Caco-2 (cell line): ENCODE data around the gene SSBP2. TPM values are rescaled to one million over a fixed set of nuclear protein-coding genes. Genes with fewer than 3 reads are reported as not detected.

Source experiments
- BruUV-seq: library from RNA; stranded (reverse); fragments of 400-500 nt; replicated peaks from 2 replicates; lab custom pipeline; 2021; lab: Mats Ljungman, UMichigan
- CTCF ChIA-PET: fragments of 300-600 bp; sonication (Branson Sonifier 250); formaldehyde crosslinking; loops from one replicate; lab custom pipeline; 2022; ENCODE audit warnings: antibody characterized with exemption; lab: Charles Lee
- POLR2A ChIA-PET: fragments of 300-600 bp; sonication (Branson Sonifier 250); formaldehyde crosslinking; loops from one replicate; lab custom pipeline; 2022; ENCODE audit warnings: antibody characterized with exemption; lab: Charles Lee
- DNase-seq, 2 experiments: peaks; one replicate each; pipeline versions ENCODE4 v3.0.0 to v3.0.0-alpha.2; 2020 to 2022
- H3K27me3 ChIP-seq: replicated peaks from 2 replicates; pipeline ENCODE4 v1.6.0; 2011; ENCODE audit warnings: low read length; ENCODE audit not compliant: control insufficient read depth, insufficient read depth
- H3K36me3 ChIP-seq: 2 replicates; pipeline ENCODE4 v1.5.1; 2011; ENCODE audit warnings: low read length; ENCODE audit not compliant: control insufficient read depth, insufficient read depth
- H3K4me1 ChIP-seq: fragments of 250-450 bp; sonication (Bioruptor Pico); 2 replicates; pipeline ENCODE4 v1.5.1; 2020; ENCODE audit warnings: mild to moderate bottlenecking
- H3K4me3 ChIP-seq: 2 replicates; pipeline ENCODE4 v1.5.1; 2011; ENCODE audit warnings: low read depth, mild to moderate bottlenecking, control low read depth, low read length
- H3K9me3 ChIP-seq: fragments of 250-450 bp; sonication (Bioruptor Pico); 2 replicates; pipeline ENCODE4 v1.5.1; 2020; ENCODE audit warnings: mild to moderate bottlenecking, moderate library complexity
- H3K27ac Mint-ChIP-seq: one replicate; pipeline ENCODE4 v1.8.0; 2022; ENCODE audit warnings: mixed read lengths; ENCODE audit not compliant: unreplicated experiment
- H3K27me3 Mint-ChIP-seq: one replicate; pipeline ENCODE4 v1.8.0; 2022; ENCODE audit warnings: mixed read lengths; ENCODE audit not compliant: insufficient read depth, unreplicated experiment
- H3K36me3 Mint-ChIP-seq: one replicate; pipeline ENCODE4 v1.8.0; 2022; ENCODE audit warnings: mild to moderate bottlenecking, mixed read lengths; ENCODE audit not compliant: insufficient read depth, unreplicated experiment
- H3K4me1 Mint-ChIP-seq: one replicate; pipeline ENCODE4 v1.8.0; 2022; ENCODE audit warnings: low read depth, mixed read lengths; ENCODE audit not compliant: unreplicated experiment
- H3K4me3 Mint-ChIP-seq: one replicate; pipeline ENCODE4 v1.8.0; 2022; ENCODE audit warnings: mild to moderate bottlenecking, moderate library complexity, mixed read lengths; ENCODE audit not compliant: unreplicated experiment
- H3K9me3 Mint-ChIP-seq: one replicate; pipeline ENCODE4 v1.8.0; 2022; ENCODE audit warnings: mixed read lengths; ENCODE audit not compliant: unreplicated experiment
- CTCF ChIP-seq, 2 experiments: fragments of 200-600 bp in 1 of 2; IDR thresholded peaks; 1 replicate in 1 of 2; 2 replicates in 1 of 2; pipeline versions ENCODE4 v1.5.1 to v1.8.0; 2011 to 2022; ENCODE audit warnings: antibody characterized with exemption in 1 of 2, control low read depth in 1 of 2, inconsistent platforms in 1 of 2, low read depth in 1 of 2, low read length in 1 of 2, mild to moderate bottlenecking in 1 of 2, moderate library complexity in 1 of 2; ENCODE audit not compliant: insufficient read depth in 1 of 2, severe bottlenecking in 1 of 2, unreplicated experiment in 1 of 2
- intact Hi-C: fragments of 100-400 bp; cut with micrococcal nuclease; formaldehyde crosslinking; loops from one replicate; pipeline ENCODE4 v1.10.0; 2022; ENCODE audit not compliant: unreplicated experiment
- total RNA-seq: library from RNA; stranded (reverse); gene quantifications from 2 replicates; pipeline ENCODE4 v1.2.3, GENCODE V29; 2022

SSBP2 gene
- total RNA-seq, 1 experiment from 2014 or later: 2.5 TPM

- Histone ChIP-seq H3K4me1 (no peaks in the 10 kb centered on the region), H3K36me3 (no peaks in the 10 kb centered on the region), H3K4me3 (no peak overlapping the region), H3K27me3 (no peaks in the 10 kb centered on the region), H3K9me3 (no peaks in the 10 kb centered on the region)
- Mint-ChIP-seq H3K4me3 (no peak overlapping the region), H3K9me3 (no peaks in the 10 kb centered on the region), H3K27me3 (no peaks in the 10 kb centered on the region), H3K36me3 (no peaks in the 10 kb centered on the region), H3K27ac (no peak overlapping the region), H3K4me1 (peaks cover 6% of the 10 kb centered on the region)
- TF ChIP-seq CTCF (IDR thresholded peaks at IDR 0.05; ENCODE audit: insufficient read depth in 1 of 2, low read depth in 1 of 2, low read length in 1 of 2, severe bottlenecking in 1 of 2, unreplicated experiment in 1 of 2): no peak
- ChIA-PET POLR2A (no interaction called here), CTCF (interaction anchor here (0.6 kb wide), 1 partner anchor 50 kb away, joined by 3 read pairs; no protein-coding TSS in a partner anchor)
- DNase-seq: no peak
- intact Hi-C loops: no loop called here
- no TSS peak for BruUV-seq
Observed at GRCh38 chr5:81763294-81763928, 12.5 kb upstream of the SSBP2 start.

- POLR2A ChIA-PET: no interaction called here
- H3K27ac Mint-ChIP-seq: no peak overlapping the region
Observed at GRCh38 chr5:81762853-81763252, 12.0 kb upstream of the SSBP2 start.

GRCh38 chr5:81762401-81762800 is 11.5 kb upstream of the SSBP2 start:
- no peaks in the 10 kb centered on the region for H3K9me3 ChIP-seq
- ChIA-PET CTCF (no interaction called here), POLR2A (no interaction called here)
- no peaks in the 10 kb centered on the region for H3K36me3 Mint-ChIP-seq
- BruUV-seq: no TSS peak
- H3K4me3 ChIP-seq: no peak overlapping the region
- no peaks in the 10 kb centered on the region for H3K36me3 ChIP-seq
- H3K4me3 Mint-ChIP-seq: no peak overlapping the region
- intact Hi-C loops: no loop called here
- no peak for DNase-seq
- H3K27me3 ChIP-seq: no peaks in the 10 kb centered on the region
- H3K27ac Mint-ChIP-seq: no peak overlapping the region
- H3K4me1 Mint-ChIP-seq: peaks cover 6% of the 10 kb centered on the region
- H3K4me1 ChIP-seq: no peaks in the 10 kb centered on the region
- H3K27me3 Mint-ChIP-seq: no peaks in the 10 kb centered on the region
- TF ChIP-seq CTCF (IDR thresholded peaks at IDR 0.05; ENCODE audit: insufficient read depth in 1 of 2, low read depth in 1 of 2, low read length in 1 of 2, severe bottlenecking in 1 of 2, unreplicated experiment in 1 of 2): no peak
- no peaks in the 10 kb centered on the region for H3K9me3 Mint-ChIP-seq

More at GRCh38 chr5:81762853-81763252, 12.0 kb upstream of the SSBP2 start:
- no peak for TF ChIP-seq CTCF (IDR thresholded peaks at IDR 0.05; ENCODE audit: insufficient read depth in 1 of 2, low read depth in 1 of 2, low read length in 1 of 2, severe bottlenecking in 1 of 2, unreplicated experiment in 1 of 2)
- Histone ChIP-seq H3K27me3 (no peaks in the 10 kb centered on the region), H3K4me3 (no peak overlapping the region), H3K4me1 (no peaks in the 10 kb centered on the region), H3K9me3 (no peaks in the 10 kb centered on the region), H3K36me3 (no peaks in the 10 kb centered on the region)
- BruUV-seq: no TSS peak
- Mint-ChIP-seq H3K27me3 (no peaks in the 10 kb centered on the region), H3K9me3 (no peaks in the 10 kb centered on the region), H3K4me3 (no peak overlapping the region), H3K36me3 (no peaks in the 10 kb centered on the region), H3K4me1 (peaks cover 6% of the 10 kb centered on the region)
- CTCF ChIA-PET: interaction anchor here (0.6 kb wide), 1 partner anchor 51 kb away, joined by 3 read pairs; no protein-coding TSS in a partner anchor
- no peak for DNase-seq
- intact Hi-C loops: no loop called here
